ENCODE data around the gene ATP1A1. TPM values are rescaled to one million over a fixed set of nuclear protein-coding genes. Genes with fewer than 3 reads are reported as not detected.

ATP1A1 gene
- total RNA-seq, 4 donors from 2014 or later, result 241 to 757 (median 415) TPM

DNA sequence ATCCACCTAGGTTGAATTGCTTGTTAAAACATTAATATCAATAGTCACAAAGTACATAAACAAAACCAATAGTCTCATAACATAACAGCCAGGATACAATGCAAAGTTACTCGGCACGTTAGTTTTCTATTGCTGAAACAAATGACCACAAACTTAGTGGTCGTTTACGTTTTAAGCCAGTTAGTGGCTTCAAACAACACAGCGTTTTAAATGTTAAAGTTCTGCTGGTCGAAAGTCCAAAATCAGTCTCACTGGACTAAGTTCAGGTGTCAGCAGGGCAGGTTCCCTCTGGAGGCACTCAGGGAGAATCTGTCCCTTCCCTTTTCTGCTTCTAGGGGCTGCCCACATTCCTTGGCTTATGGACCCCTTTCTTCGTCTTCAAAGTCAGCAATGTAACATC, 35.6 kb upstream of the ATP1A1 start:
- no peak for DNase-seq (ENCODE audit: low spot score in 2 of 2)
- intact Hi-C loops (cut with DNase I; ENCODE audit: low total_unique reads), result no loop called here
- no peak overlapping the region for H3K4me3 ChIP-seq (ENCODE audit: low read depth, poor library complexity, severe bottlenecking)
- no peak for TF ChIP-seq POLR2A (IDR thresholded peaks at IDR 0.05)
- TF ChIP-seq, protein P1, sequence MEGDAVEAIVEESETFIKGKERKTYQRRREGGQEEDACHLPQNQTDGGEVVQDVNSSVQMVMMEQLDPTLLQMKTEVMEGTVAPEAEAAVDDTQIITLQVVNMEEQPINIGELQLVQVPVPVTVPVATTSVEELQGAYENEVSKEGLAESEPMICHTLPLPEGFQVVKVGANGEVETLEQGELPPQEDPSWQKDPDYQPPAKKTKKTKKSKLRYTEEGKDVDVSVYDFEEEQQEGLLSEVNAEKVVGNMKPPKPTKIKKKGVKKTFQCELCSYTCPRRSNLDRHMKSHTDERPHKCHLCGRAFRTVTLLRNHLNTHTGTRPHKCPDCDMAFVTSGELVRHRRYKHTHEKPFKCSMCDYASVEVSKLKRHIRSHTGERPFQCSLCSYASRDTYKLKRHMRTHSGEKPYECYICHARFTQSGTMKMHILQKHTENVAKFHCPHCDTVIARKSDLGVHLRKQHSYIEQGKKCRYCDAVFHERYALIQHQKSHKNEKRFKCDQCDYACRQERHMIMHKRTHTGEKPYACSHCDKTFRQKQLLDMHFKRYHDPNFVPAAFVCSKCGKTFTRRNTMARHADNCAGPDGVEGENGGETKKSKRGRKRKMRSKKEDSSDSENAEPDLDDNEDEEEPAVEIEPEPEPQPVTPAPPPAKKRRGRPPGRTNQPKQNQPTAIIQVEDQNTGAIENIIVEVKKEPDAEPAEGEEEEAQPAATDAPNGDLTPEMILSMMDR (IDR thresholded peaks at IDR 0.05), result no peak
- 95 to 96% methylated on average over 7 of the region's 7 CpGs for WGBS, 2 donors

GRCh38 chr1:116338400-116338799, 34.6 kb upstream of the ATP1A1 start:
- H3K4me3 ChIP-seq (ENCODE audit: low read depth, poor library complexity, severe bottlenecking), result no peak overlapping the region
- no peak for TF ChIP-seq POLR2A (IDR thresholded peaks at IDR 0.05)
- TF ChIP-seq, protein P1 (IDR thresholded peaks at IDR 0.05), result no peak
- DNase-seq (ENCODE audit: low spot score in 2 of 2), result no peak
- WGBS, 2 donors, result 84 to 91% methylated on average over 2 of the region's 2 CpGs
- intact Hi-C loops (cut with DNase I; ENCODE audit: low total_unique reads), result no loop called here

DNA sequence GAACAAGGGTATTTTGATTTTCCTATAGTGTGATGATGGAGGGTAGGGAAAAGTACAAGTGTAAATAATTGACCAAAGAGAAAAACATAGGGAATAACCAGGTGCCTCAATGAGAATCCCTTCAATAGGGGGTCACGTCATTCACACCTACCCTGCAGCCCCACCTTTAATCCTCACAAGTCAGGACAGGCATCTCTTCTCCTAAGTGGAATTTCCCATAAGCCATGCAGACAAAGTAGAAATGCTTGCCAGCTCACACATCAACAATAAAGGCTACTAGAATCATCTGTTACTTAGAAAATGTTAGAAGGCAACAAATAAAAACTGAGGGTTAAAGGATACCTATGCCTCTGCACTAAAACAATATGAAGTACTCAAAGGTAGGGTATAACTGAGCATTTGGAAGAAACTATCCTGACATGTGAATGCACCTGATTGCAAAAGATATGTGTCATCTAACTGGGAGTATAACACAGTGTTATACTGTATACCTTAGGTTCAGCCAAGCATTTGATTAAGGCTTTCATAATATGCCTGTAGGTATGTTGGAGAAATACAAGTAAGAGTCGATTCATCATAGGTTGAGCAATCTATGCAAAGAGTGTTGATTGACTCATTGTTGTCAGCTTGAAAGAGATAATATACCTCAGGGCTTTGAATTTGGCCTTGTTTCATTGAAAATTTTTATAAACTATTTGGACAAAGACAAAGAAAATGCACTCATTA, 32.4 kb upstream of the ATP1A1 start:
- no peak for DNase-seq (ENCODE audit: low spot score in 2 of 2)
- no peak overlapping the region for H3K4me3 ChIP-seq (ENCODE audit: low read depth, poor library complexity, severe bottlenecking)
- WGBS, 2 donors, result 47 to 51% methylated on average over 2 of the region's 2 CpGs
- intact Hi-C loops (cut with DNase I; ENCODE audit: low total_unique reads), result no loop called here
- no peak for TF ChIP-seq POLR2A (IDR thresholded peaks at IDR 0.05)
- TF ChIP-seq, protein P1 (IDR thresholded peaks at IDR 0.05), result no peak

- TF ChIP-seq, protein P1 (IDR thresholded peaks at IDR 0.05), result no peak
- no peak for TF ChIP-seq POLR2A (IDR thresholded peaks at IDR 0.05)
- no peak for DNase-seq (ENCODE audit: low spot score in 2 of 2)
- intact Hi-C loops (cut with DNase I; ENCODE audit: low total_unique reads), result no loop called here
- 93 to 94% methylated on average over 4 of the region's 4 CpGs for WGBS, 2 donors
- H3K4me3 ChIP-seq (ENCODE audit: low read depth, poor library complexity, severe bottlenecking), result no peak overlapping the region
Observed at GRCh38 chr1:116343019-116343418, 30.0 kb upstream of the ATP1A1 start.

DNA sequence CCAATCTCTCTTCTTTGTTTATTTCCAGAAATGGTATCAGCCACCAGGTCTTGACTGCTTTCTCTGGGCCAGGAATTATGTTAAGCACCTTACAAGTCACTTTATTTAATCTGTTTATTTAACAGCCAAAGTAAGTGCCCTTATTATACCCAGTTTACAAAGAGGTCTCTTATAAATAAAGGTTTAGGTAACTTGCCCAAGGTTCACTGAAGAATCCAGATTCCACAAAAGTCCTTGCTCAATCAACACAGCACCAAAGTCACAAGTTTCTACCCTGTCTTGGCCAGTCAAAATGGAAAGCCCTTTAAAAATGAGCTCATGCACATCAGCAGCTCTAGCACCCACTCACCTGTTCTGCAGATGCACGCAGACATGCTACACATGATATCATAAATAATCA, 28.0 kb upstream of the ATP1A1 start:
- WGBS, 2 donors, result 76 to 84% methylated on average over 1 of the region's 1 CpG
- TF ChIP-seq, protein P1 (IDR thresholded peaks at IDR 0.05), result no peak
- no peak for TF ChIP-seq POLR2A (IDR thresholded peaks at IDR 0.05)
- intact Hi-C loops (cut with DNase I; ENCODE audit: low total_unique reads), result no loop called here
- no peak for DNase-seq (ENCODE audit: low spot score in 2 of 2)
- no peak overlapping the region for H3K4me3 ChIP-seq (ENCODE audit: low read depth, poor library complexity, severe bottlenecking)

- no peak for DNase-seq (ENCODE audit: low spot score in 2 of 2)
- 12 to 16% methylated on average over 2 of the region's 2 CpGs for WGBS, 2 donors
- intact Hi-C loops (cut with DNase I; ENCODE audit: low total_unique reads), result no loop called here
- H3K4me3 ChIP-seq (ENCODE audit: low read depth, poor library complexity, severe bottlenecking), result no peak overlapping the region
- TF ChIP-seq, protein P1 (IDR thresholded peaks at IDR 0.05), result no peak
- no peak for TF ChIP-seq POLR2A (IDR thresholded peaks at IDR 0.05)
Observed at GRCh38 chr1:116345843-116346242, 27.2 kb upstream of the ATP1A1 start.

Data from lower leg skin (tissue), 4 donors.